CD4-positive, alpha-beta T cell treated with Interleukin-4 for 1 hour (primary cell): ENCODE results near the gene TFDP2.
"Not testable (repeated sequence)": the region's sequence is repeated elsewhere in the genome, so short reads cannot be mapped to it uniquely, and the experiment has no call there.

Experiments used
- DNase-seq, 2 donors: peaks; one replicate each; pipeline ENCODE4 v3.0.0-alpha.2; 2020 to 2022

The TFDP2 gene

GRCh38 chr3:141920701-141921100, 228.6 kb downstream of the TFDP2 start:
- DNase-seq = no peak

- no peak for DNase-seq
Observed at GRCh38 chr3:141915766-141916165, 233.6 kb downstream of the TFDP2 start.

- no peak for DNase-seq
Observed at GRCh38 chr3:141915016-141915415, 234.3 kb downstream of the TFDP2 start.

- DNase-seq = no peak
Observed at GRCh38 chr3:141914311-141914710, 235.0 kb downstream of the TFDP2 start.

- DNase-seq = peak; percentile 63 to 80
Observed at GRCh38 chr3:141913150-141913811, 236.1 kb downstream of the TFDP2 start.

- DNase-seq = not testable (repeated sequence)
Observed at GRCh38 chr3:141909986-141910385, 239.4 kb downstream of the TFDP2 start.

GRCh38 chr3:141909408-141909807, 239.9 kb downstream of the TFDP2 start:
- DNase-seq = no peak

- DNase-seq = no peak
Observed at GRCh38 chr3:141905129-141905528, 244.2 kb downstream of the TFDP2 start.

GRCh38 chr3:141904203-141904602, 245.1 kb downstream of the TFDP2 start:
- no peak for DNase-seq

- no peak for DNase-seq
Observed at GRCh38 chr3:141901914-141902313, 247.4 kb downstream of the TFDP2 start.

GRCh38 chr3:141900343-141900742, 249.0 kb downstream of the TFDP2 start:
- no peak for DNase-seq

GRCh38 chr3:141898908-141899307, 250.4 kb downstream of the TFDP2 start:
- DNase-seq = no peak

- no peak for DNase-seq
Observed at GRCh38 chr3:141895731-141896130, 253.6 kb downstream of the TFDP2 start.

GRCh38 chr3:141894524-141895176, 254.7 kb downstream of the TFDP2 start:
- DNase-seq = no peak
